DND-41 (cell line): ENCODE measurements around the gene PROSER3.

ENCODE experiments used
- ATAC-seq: fragments of 200-7000 bp; cut with Tn5 transposase; 3 replicates; pipeline ENCODE4 v1.9.1; 2021; ENCODE audit warnings: low read depth; ENCODE audit not compliant: insufficient read depth
- DNase-seq: peaks from one replicate; pipeline ENCODE4 v3.0.0-alpha.2; 2020
- H2AFZ ChIP-seq: 2 replicates; pipeline ENCODE4 v1.6.0; 2012; ENCODE audit warnings: low read depth, low read length
- H3K27ac ChIP-seq: 2 replicates; pipeline ENCODE4 v1.5.1; 2012; ENCODE audit warnings: low read length, inconsistent platforms
- H3K27me3 ChIP-seq: fragments of 200-600 bp; sonication (generic); 2 replicates; pipeline ENCODE4 v1.6.0; 2012; ENCODE audit warnings: low read length, mild to moderate bottlenecking, inconsistent platforms; ENCODE audit not compliant: insufficient read depth, poor library complexity
- H3K36me3 ChIP-seq: 2 replicates; pipeline ENCODE4 v1.5.1; 2012; ENCODE audit warnings: low read length, inconsistent platforms; ENCODE audit not compliant: insufficient read depth
- H3K4me1 ChIP-seq: 2 replicates; pipeline ENCODE4 v1.5.1; 2012; ENCODE audit warnings: mild to moderate bottlenecking, low read length; ENCODE audit not compliant: insufficient read depth
- H3K4me2 ChIP-seq: 2 replicates; pipeline ENCODE4 v1.6.0; 2012; ENCODE audit warnings: mild to moderate bottlenecking, moderate library complexity, low read length, inconsistent platforms; ENCODE audit not compliant: insufficient read depth
- H3K4me3 ChIP-seq, 2 experiments: fragments of 200-600 bp in 1 of 2; shearing (Covaris generic) in 1 of 2; 2 replicates each; pipeline ENCODE4 v1.5.1; 2012 to 2016; ENCODE audit warnings: inconsistent platforms in 2 of 2, low read length in 2 of 2, mild to moderate bottlenecking in 2 of 2, low read depth in 1 of 2, moderate library complexity in 1 of 2
- H3K79me2 ChIP-seq: 2 replicates; pipeline ENCODE4 v1.6.0; 2012; ENCODE audit warnings: low read length, inconsistent platforms; ENCODE audit not compliant: insufficient read depth
- H3K9ac ChIP-seq: 2 replicates; pipeline ENCODE4 v1.6.0; 2012; ENCODE audit warnings: low read depth, mild to moderate bottlenecking, inconsistent platforms, low read length, moderate library complexity
- H3K9me3 ChIP-seq: 2 replicates; pipeline ENCODE4 v1.5.1; 2012; ENCODE audit warnings: low read length, moderate library complexity, mild to moderate bottlenecking, inconsistent platforms; ENCODE audit not compliant: insufficient read depth, severe bottlenecking
- H4K20me1 ChIP-seq: 2 replicates; pipeline ENCODE4 v1.6.0; 2012; ENCODE audit warnings: low read length; ENCODE audit not compliant: insufficient read depth
- CTCF ChIP-seq: IDR thresholded peaks from 2 replicates; pipeline ENCODE4 v1.5.1; 2012; ENCODE audit warnings: borderline replicate concordance, low read length, moderate library complexity, mild to moderate bottlenecking; ENCODE audit not compliant: poor library complexity, severe bottlenecking; ENCODE audit errors: extremely low read depth
- EZH2 ChIP-seq: IDR thresholded peaks from 3 replicates; pipeline ENCODE4 v1.6.1; 2012; ENCODE audit warnings: borderline replicate concordance, low read depth, mild to moderate bottlenecking, moderate library complexity, low read length, inconsistent platforms; ENCODE audit not compliant: severe bottlenecking

Gene PROSER3

GRCh38 chr19:35716801-35717664 lies 40.9 kb upstream of the PROSER3 start:
- no peak for TF ChIP-seq EZH2
- peak; percentile 76 for TF ChIP-seq CTCF
- no peaks in the 10 kb centered on the region for H3K9me3 ChIP-seq
- peaks cover 30% of the 10 kb centered on the region for H3K36me3 ChIP-seq
- ATAC-seq (peak; percentile 92), DNase-seq (peak; percentile 98)
- no peaks in the 10 kb centered on the region for H3K27me3 ChIP-seq
- peaks cover 47% of the 10 kb centered on the region for H3K79me2 ChIP-seq
- H3K4me1 ChIP-seq = peaks cover 42% of the 10 kb centered on the region
- peak overlapping the region; percentile 96 for H3K4me2 ChIP-seq
- peak overlapping the region; percentile 96 for H2AFZ ChIP-seq
- H3K9ac ChIP-seq = peak overlapping the region; percentile 81
- H4K20me1 ChIP-seq = peaks cover 31% of the 10 kb centered on the region
- H3K4me3 ChIP-seq = peak overlapping the region; percentile 59 to 94; a peak in 3 of 4 replicates
- peak overlapping the region; percentile 80 for H3K27ac ChIP-seq

GRCh38 chr19:35717665-35718344 lies 40.2 kb upstream of the PROSER3 start, which contains the start of gene KMT2B:
KMT2B (plus strand) TSS chr19:35718003; CDS start chr19:35718019, 16 bp downstream.
- DNase-seq = no peak
- H3K4me3 ChIP-seq = peak within 1 kb of the TSS; percentile 59 to 94; a peak in 3 of 4 replicates
- no peak for TF ChIP-seq EZH2
- TF ChIP-seq CTCF = no peak
- H3K9ac ChIP-seq = peak within 1 kb of the TSS; percentile 84
- H3K79me2 ChIP-seq = peaks cover 52% of the 10 kb centered on the region
- no peak for ATAC-seq
- H2AFZ ChIP-seq = peak within 1 kb of the TSS; percentile 96
- H4K20me1 ChIP-seq = peaks cover 39% of the 10 kb centered on the region
- peaks cover 42% of the 10 kb centered on the region for H3K4me1 ChIP-seq
- H3K27ac ChIP-seq = peak within 1 kb of the TSS; percentile 80
- H3K27me3 ChIP-seq = no peaks in the 10 kb centered on the region
- peaks cover 38% of the 10 kb centered on the region for H3K36me3 ChIP-seq
- H3K9me3 ChIP-seq = no peaks in the 10 kb centered on the region
- peak within 1 kb of the TSS; percentile 96 for H3K4me2 ChIP-seq

GRCh38 chr19:35718345-35719041 lies 39.5 kb upstream of the PROSER3 start:
- TF ChIP-seq CTCF (no peak), EZH2 (no peak)
- H3K36me3 ChIP-seq = peaks cover 45% of the 10 kb centered on the region
- peaks cover 42% of the 10 kb centered on the region for H3K4me1 ChIP-seq
- peak overlapping the region; percentile 82 for H3K4me2 ChIP-seq
- H2AFZ ChIP-seq = peak overlapping the region; percentile 7
- H3K79me2 ChIP-seq = peaks cover 52% of the 10 kb centered on the region
- peak overlapping the region; percentile 48 for H3K27ac ChIP-seq
- H4K20me1 ChIP-seq = peaks cover 42% of the 10 kb centered on the region
- H3K27me3 ChIP-seq = no peaks in the 10 kb centered on the region
- DNase-seq = peak; percentile 65
- peak overlapping the region; percentile 84 for H3K9ac ChIP-seq
- ATAC-seq = peak; percentile 7; the same call in 1 of the 3 replicates
- H3K9me3 ChIP-seq = no peaks in the 10 kb centered on the region
- peak overlapping the region; percentile 56 to 94; a peak in 3 of 4 replicates for H3K4me3 ChIP-seq
